Measurements from ENCODE around the gene NRIP1. TPM values are rescaled to one million over a fixed set of nuclear protein-coding genes. Genes with fewer than 3 reads are reported as not detected.
"Not testable (repeated sequence)": the region's sequence is repeated elsewhere in the genome, so short reads cannot be mapped to it uniquely, and the experiment has no call there.

The NRIP1 gene
- total RNA-seq, 1 donor from 2014 or later = 113 TPM

- DNase-seq (ENCODE audit: low spot score in 2 of 2) (no peak), FAIRE-seq (no peak)
These were observed 121.2 kb downstream of the NRIP1 start for GRCh38 chr21:14943616-14944015.

GRCh38 chr21:14942801-14943490 is 121.9 kb downstream of the NRIP1 start:
- FAIRE-seq = no peak

DNA sequence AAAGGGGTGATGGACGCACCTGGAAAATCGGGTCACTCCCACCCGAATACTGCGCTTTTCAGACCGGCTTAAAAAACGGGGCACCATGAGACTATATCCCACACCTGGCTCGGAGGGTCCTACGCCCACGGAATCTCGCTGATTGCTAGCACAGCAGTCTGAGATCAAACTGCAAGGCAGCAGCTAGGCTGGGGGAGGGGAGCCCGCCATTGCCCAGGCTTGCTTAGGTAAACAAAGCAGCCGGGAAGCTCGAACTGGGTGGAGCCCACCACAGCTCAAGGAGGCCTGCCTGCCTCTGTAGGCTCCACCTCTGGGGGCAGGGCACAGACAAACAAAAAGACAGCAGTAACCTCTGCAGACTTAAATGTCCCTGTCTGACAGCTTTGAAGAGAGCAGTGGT is 137.5 kb downstream of the NRIP1 start:
- DNase-seq (ENCODE audit: low spot score in 2 of 2); FAIRE-seq: not testable (repeated sequence)

More at GRCh38 chr21:14942801-14943490, 121.9 kb downstream of the NRIP1 start:
- DNase-seq (ENCODE audit: low spot score in 2 of 2) = no peak

DNA sequence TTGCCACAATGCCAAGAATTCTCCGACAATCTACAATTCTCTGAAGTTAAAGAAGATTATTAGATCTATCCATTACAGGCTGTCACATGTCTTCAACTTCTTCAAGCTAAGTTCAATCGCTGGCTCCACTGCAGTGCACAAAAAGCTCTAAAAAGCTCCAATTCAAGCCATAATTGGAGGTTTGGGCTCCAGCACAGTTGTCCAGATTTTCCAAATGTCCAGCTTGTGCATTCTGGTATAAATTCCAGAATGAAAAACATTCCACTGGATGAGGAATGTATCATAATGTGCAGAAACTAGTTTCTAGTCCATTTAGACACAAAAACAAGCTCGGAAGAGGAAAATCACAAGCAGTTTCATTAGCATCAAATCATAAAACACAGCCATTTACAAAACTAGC is 138.6 kb downstream of the NRIP1 start:
- no peak for FAIRE-seq

GRCh38 chr21:14923468-14923867 is 141.3 kb downstream of the NRIP1 start:
- no peak for FAIRE-seq

More for the DNA sequence above, 138.6 kb downstream of the NRIP1 start:
- no peak for DNase-seq (ENCODE audit: low spot score in 2 of 2)

GRCh38 chr21:14922980-14923379 is 141.8 kb downstream of the NRIP1 start:
- FAIRE-seq = no peak

More at GRCh38 chr21:14923468-14923867, 141.3 kb downstream of the NRIP1 start:
- no peak for DNase-seq (ENCODE audit: low spot score in 2 of 2)

GRCh38 chr21:14918527-14918926 is 146.3 kb downstream of the NRIP1 start:
- FAIRE-seq (no peak), DNase-seq (ENCODE audit: low spot score in 2 of 2) (no peak)

More at GRCh38 chr21:14922980-14923379, 141.8 kb downstream of the NRIP1 start:
- DNase-seq (ENCODE audit: low spot score in 2 of 2) = no peak

- no peak for DNase-seq (ENCODE audit: low spot score in 2 of 2)
- FAIRE-seq = no peak
These were observed 147.0 kb downstream of the NRIP1 start for GRCh38 chr21:14917762-14918161.

DNA sequence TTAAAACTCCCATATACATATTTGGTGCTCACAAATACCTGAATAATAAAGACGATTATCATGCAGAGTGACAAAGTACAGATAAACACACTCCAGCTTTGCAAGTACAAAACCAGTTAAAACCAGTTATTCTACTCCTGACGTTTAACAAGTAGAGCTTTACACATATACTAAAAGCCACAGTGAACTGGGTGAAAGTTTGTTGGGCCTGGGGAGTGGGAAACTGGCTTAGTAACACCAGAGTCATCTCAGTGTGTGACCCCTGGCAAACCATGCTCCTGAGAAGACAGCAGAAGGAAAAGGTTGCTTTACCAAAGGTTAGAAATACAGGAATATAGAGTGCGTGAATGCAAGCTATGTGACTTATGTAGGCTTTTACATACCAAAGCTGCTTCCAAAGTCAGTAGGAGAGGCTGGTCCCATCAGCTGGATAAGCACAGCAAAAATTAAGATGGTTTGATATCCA is 148.1 kb downstream of the NRIP1 start:
- no peak for DNase-seq (ENCODE audit: low spot score in 2 of 2)
- FAIRE-seq = no peak

GRCh38 chr21:14913638-14914037 is 151.2 kb downstream of the NRIP1 start:
- DNase-seq (ENCODE audit: low spot score in 2 of 2) (no peak), FAIRE-seq (no peak)

DNA sequence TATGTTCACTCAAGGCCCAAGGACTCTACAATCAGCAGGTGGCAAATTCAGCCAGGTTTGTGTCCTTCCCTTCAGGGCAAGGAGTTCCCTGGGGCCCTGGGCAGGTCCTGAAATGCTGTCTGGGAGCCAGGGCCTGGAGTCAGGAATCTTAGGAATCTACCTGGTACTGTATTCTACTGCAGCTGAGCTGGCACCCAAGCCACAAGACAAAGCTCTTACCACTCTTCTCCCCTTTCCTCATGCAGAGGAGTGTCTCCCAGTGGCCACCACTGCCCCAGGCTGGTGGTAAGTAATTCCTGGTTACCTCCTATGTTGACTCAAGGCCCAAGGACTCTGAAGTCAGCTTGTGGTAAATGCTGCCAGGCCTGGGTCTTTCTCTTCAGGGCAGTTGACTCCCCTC is 153.4 kb downstream of the NRIP1 start:
- FAIRE-seq (no peak), DNase-seq (ENCODE audit: low spot score in 2 of 2) (no peak)

Measured in frontal cortex (tissue), 4 donors.